ENCODE data around the gene PRKAR2B. TPM values are rescaled to one million over a fixed set of nuclear protein-coding genes. Genes with fewer than 3 reads are reported as not detected.
A peak's percentile ranks its signal among the peaks of the same experiment; 100 is the strongest.

PRKAR2B gene
- total RNA-seq, 1 donor from 2014 or later = 17.8 TPM

GRCh38 chr7:107104801-107105200 is 60.3 kb downstream of the PRKAR2B start:
- DNase-seq (ENCODE audit: low spot score) (no peak), ATAC-seq (no peak)
- intact Hi-C loops (cut with DNase I) = no loop called here

- no peak for ATAC-seq
- intact Hi-C loops (cut with DNase I) = no loop called here
Measured at GRCh38 chr7:107105591-107106245, 61.2 kb downstream of the PRKAR2B start.

GRCh38 chr7:107108793-107109371 is 64.4 kb downstream of the PRKAR2B start:
- ATAC-seq = no peak
- intact Hi-C loops (cut with DNase I) = no loop called here
- DNase-seq (ENCODE audit: low spot score) = no peak

More at GRCh38 chr7:107105591-107106245, 61.2 kb downstream of the PRKAR2B start:
- DNase-seq (ENCODE audit: low spot score) = no peak

- DNase-seq (ENCODE audit: low spot score) = no peak
- no peak for ATAC-seq
- intact Hi-C loops (cut with DNase I) = no loop called here
Measured at GRCh38 chr7:107109955-107110354, 65.5 kb downstream of the PRKAR2B start.

- ATAC-seq (no peak), DNase-seq (ENCODE audit: low spot score) (no peak)
- intact Hi-C loops (cut with DNase I) = no loop called here
Measured at GRCh38 chr7:107111196-107111595, 66.7 kb downstream of the PRKAR2B start.

- intact Hi-C loops (cut with DNase I) = no loop called here
- DNase-seq (ENCODE audit: low spot score) (no peak), ATAC-seq (no peak)
Measured at GRCh38 chr7:107113866-107114265, 69.4 kb downstream of the PRKAR2B start.

- DNase-seq (ENCODE audit: low spot score) (no peak), ATAC-seq (no peak)
- intact Hi-C loops (cut with DNase I) = no loop called here
Measured at GRCh38 chr7:107115114-107115513, 70.6 kb downstream of the PRKAR2B start.

- intact Hi-C loops (cut with DNase I) = no loop called here
- no peak for ATAC-seq
Measured at GRCh38 chr7:107115762-107116540, 71.4 kb downstream of the PRKAR2B start.

GRCh38 chr7:107118109-107118900 is 73.8 kb downstream of the PRKAR2B start:
- no peak for DNase-seq (ENCODE audit: low spot score)
- peak; percentile 50 for ATAC-seq
- intact Hi-C loops (cut with DNase I) = no loop called here

More at GRCh38 chr7:107115762-107116540, 71.4 kb downstream of the PRKAR2B start:
- DNase-seq (ENCODE audit: low spot score) = no peak

GRCh38 chr7:107119376-107120105 is 75.0 kb downstream of the PRKAR2B start:
- no peak for DNase-seq (ENCODE audit: low spot score)
- no peak for ATAC-seq
- intact Hi-C loops (cut with DNase I) = no loop called here

GRCh38 chr7:107122486-107122911 is 78.0 kb downstream of the PRKAR2B start:
- intact Hi-C loops (cut with DNase I) = no loop called here
- no peak for DNase-seq (ENCODE audit: low spot score)
- peak; percentile 60 for ATAC-seq

- ATAC-seq (no peak), DNase-seq (ENCODE audit: low spot score) (no peak)
- intact Hi-C loops (cut with DNase I) = no loop called here
Measured at GRCh38 chr7:107123392-107123791, 78.9 kb downstream of the PRKAR2B start.

GRCh38 chr7:107125475-107125874 is 81.0 kb downstream of the PRKAR2B start:
- intact Hi-C loops (cut with DNase I) = no loop called here
- ATAC-seq (no peak), DNase-seq (ENCODE audit: low spot score) (no peak)

- intact Hi-C loops (cut with DNase I) = no loop called here
- ATAC-seq (no peak), DNase-seq (ENCODE audit: low spot score) (no peak)
Measured at GRCh38 chr7:107128217-107128616, 83.7 kb downstream of the PRKAR2B start.

- intact Hi-C loops (cut with DNase I) = no loop called here
- no peak for DNase-seq (ENCODE audit: low spot score)
- no peak for ATAC-seq
Measured at GRCh38 chr7:107128748-107129147, 84.2 kb downstream of the PRKAR2B start.

GRCh38 chr7:107130487-107131220 is 86.1 kb downstream of the PRKAR2B start:
- intact Hi-C loops (cut with DNase I) = no loop called here
- DNase-seq (ENCODE audit: low spot score) (no peak), ATAC-seq (no peak)

GRCh38 chr7:107133396-107133795 is 88.9 kb downstream of the PRKAR2B start:
- intact Hi-C loops (cut with DNase I) = no loop called here
- DNase-seq (ENCODE audit: low spot score) = no peak
- ATAC-seq = no peak

Measured in sciatic nerve (tissue), 2 donors.